Activated naive CD8-positive, alpha-beta T cell (primary cell): ENCODE data around the gene FABP6.

Experiments
- H3K27ac Mint-ChIP-seq: one replicate; pipeline ENCODE4 v1.8.0; 2021; ENCODE audit warnings: mixed read lengths
- H3K27me3 Mint-ChIP-seq: one replicate; pipeline ENCODE4 v1.8.0; 2021; ENCODE audit warnings: mixed read lengths
- H3K36me3 Mint-ChIP-seq: one replicate; pipeline ENCODE4 v1.8.0; 2021; ENCODE audit warnings: mixed read lengths
- H3K4me1 Mint-ChIP-seq: one replicate; pipeline ENCODE4 v1.8.0; 2021; ENCODE audit warnings: low read depth, mixed read lengths
- H3K4me3 Mint-ChIP-seq: one replicate; pipeline ENCODE4 v1.8.0; 2021; ENCODE audit warnings: mild to moderate bottlenecking, mixed read lengths
- H3K9me3 Mint-ChIP-seq: one replicate; pipeline ENCODE4 v1.8.0; 2021; ENCODE audit warnings: low read depth, mixed read lengths

Gene FABP6

DNA sequence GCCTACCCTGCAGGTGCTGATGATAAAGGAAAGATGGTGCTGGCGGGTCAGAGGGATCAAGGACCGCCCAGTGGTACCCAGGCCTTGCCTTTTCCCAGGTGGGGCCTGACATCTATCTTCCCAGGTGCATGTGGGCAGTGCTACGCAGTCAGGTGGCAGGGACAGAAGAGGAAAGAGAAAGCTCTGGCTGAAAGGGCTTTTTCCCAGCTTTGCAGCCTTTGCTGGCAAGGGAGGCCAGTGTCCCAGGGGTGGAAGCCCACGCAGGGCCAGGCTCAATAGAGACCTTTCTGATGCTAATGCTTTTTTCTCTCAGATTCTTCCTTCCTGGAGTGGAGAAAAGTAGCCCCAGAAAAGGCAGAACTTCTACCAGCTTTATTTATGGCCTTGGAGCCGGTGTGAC, 36.7 kb downstream of the FABP6 start:
- no peaks in the 10 kb centered on the region for H3K9me3 Mint-ChIP-seq
- no peak overlapping the region for H3K27ac Mint-ChIP-seq
- H3K27me3 Mint-ChIP-seq, result no peaks in the 10 kb centered on the region
- H3K36me3 Mint-ChIP-seq, result no peaks in the 10 kb centered on the region
- H3K4me3 Mint-ChIP-seq, result no peak overlapping the region
- peaks cover 3% of the 10 kb centered on the region for H3K4me1 Mint-ChIP-seq

DNA sequence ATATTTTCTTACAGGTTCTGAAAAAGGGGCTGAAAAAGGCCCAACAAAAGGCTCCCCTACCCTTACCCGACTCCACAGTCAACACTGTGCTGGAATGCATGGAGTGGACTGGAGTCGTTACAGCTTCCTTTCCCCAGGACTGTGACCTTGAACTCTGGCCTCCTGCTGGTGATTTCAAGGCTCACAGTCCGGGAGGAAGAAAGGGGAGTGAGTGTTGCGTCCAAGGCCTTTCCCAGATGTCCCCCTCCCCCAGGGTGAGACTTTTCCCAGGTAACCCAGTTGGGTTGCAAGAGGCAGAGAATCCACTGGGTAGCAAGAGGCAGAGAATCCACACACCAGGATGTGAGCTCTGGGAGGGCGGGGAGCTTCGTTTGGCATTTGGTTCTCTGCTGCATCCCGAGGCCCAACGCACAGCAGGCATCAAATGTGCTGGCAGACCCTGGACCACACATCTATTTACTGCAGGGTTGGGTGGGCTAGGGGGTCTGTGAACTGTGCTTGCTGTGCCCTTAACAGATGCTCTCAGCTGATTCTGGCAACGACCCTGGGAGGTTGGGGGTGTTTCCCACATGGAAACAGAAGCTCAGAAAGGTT, 37.5 kb downstream of the FABP6 start:
- H3K9me3 Mint-ChIP-seq, result no peaks in the 10 kb centered on the region
- no peak overlapping the region for H3K27ac Mint-ChIP-seq
- H3K4me3 Mint-ChIP-seq, result no peak overlapping the region

DNA sequence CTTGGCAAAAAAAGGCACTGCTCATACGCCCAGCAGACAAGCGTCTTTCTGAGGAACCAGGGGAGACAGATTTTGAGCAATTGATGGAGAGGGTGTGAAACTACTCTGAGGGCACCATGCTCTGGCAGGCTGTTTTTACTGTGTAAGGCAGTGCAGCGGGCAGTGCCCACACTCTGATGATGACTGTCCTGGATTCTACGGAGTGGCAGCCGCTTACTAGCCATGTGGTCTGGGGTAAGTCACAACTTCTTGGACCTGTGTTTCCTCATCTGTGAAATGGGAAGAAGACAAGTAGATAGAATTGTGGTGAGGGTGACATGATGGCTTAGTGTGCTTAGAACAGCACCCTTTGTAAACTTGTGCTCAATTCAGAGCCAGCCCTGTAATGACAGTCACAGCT, 38.8 kb downstream of the FABP6 start:
- Mint-ChIP-seq H3K4me1 (peaks cover 6% of the 10 kb centered on the region), H3K27me3 (no peaks in the 10 kb centered on the region), H3K36me3 (no peaks in the 10 kb centered on the region), H3K27ac (no peak overlapping the region), H3K4me3 (no peak overlapping the region), H3K9me3 (no peaks in the 10 kb centered on the region)

More for the DNA sequence above, 37.5 kb downstream of the FABP6 start:
- H3K4me1 Mint-ChIP-seq, result peaks cover 6% of the 10 kb centered on the region
- H3K36me3 Mint-ChIP-seq, result no peaks in the 10 kb centered on the region
- no peaks in the 10 kb centered on the region for H3K27me3 Mint-ChIP-seq

DNA sequence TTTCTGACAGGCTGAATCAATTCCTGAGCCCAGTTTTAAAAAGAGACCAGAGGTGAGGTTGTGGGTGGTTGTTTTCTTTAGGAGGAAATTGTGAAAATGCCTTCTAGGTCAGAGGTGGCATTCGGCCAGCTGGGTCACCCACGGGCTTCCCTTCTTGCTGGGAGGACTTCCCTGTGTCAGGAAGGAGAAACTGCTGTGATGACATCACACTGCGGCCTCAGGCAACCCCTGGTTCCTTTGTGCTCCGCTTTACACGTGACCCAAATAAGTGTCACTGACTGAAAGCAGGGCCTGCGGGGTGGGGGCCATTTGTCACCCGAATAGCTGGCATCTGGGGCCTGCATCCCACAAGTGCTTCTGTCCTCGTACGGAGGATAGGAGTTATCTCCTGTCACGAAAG, 39.7 kb downstream of the FABP6 start:
- Mint-ChIP-seq H3K27ac (no peak overlapping the region), H3K27me3 (no peaks in the 10 kb centered on the region), H3K9me3 (no peaks in the 10 kb centered on the region), H3K4me3 (no peak overlapping the region), H3K4me1 (peaks cover 6% of the 10 kb centered on the region), H3K36me3 (no peaks in the 10 kb centered on the region)

DNA sequence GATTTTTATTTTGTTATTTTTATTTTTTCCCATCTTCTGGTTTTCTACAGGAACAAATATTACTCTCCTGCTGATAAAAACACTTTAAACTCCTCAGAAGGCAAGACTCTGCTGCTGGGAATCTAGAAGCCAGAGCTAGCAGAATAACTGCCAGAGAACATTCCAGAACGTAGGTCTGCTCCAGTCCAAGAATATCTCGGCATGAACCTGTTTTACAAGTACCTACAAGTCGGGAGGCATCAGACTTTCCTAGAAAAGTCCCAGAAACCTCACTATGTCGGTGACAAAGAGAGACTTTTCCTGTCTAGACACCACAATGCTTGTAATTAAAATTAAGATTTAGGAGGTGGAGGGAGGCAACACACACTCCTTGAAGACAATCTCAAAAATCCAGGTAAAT, 41.4 kb downstream of the FABP6 start:
- Mint-ChIP-seq H3K9me3 (no peaks in the 10 kb centered on the region), H3K27me3 (no peaks in the 10 kb centered on the region), H3K36me3 (no peaks in the 10 kb centered on the region), H3K4me1 (peaks cover 6% of the 10 kb centered on the region), H3K4me3 (no peak overlapping the region), H3K27ac (no peak overlapping the region)

DNA sequence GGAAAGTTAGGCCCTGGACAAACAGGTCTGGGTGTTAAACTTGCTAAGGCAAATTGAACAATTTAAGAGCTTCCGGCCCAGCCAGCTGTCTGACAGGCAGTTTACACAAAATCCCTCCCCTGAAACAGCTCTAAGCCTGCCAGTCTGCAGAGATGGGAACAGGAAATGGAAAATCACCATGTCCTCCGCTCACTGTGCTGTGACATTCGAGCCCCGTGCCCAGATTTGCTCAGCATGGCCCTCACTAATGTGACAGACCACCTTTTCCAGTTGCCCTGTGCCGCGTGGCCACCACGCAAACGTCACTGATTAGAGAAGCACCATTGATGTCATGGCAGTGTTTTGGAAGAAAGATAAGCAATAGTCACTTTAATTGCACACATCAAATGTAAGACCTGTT, 42.1 kb downstream of the FABP6 start:
- H3K4me1 Mint-ChIP-seq, result peaks cover 6% of the 10 kb centered on the region
- peak overlapping the region; percentile 59 for H3K27ac Mint-ChIP-seq
- no peaks in the 10 kb centered on the region for H3K27me3 Mint-ChIP-seq
- H3K4me3 Mint-ChIP-seq, result no peak overlapping the region
- H3K36me3 Mint-ChIP-seq, result no peaks in the 10 kb centered on the region
- H3K9me3 Mint-ChIP-seq, result no peaks in the 10 kb centered on the region

DNA sequence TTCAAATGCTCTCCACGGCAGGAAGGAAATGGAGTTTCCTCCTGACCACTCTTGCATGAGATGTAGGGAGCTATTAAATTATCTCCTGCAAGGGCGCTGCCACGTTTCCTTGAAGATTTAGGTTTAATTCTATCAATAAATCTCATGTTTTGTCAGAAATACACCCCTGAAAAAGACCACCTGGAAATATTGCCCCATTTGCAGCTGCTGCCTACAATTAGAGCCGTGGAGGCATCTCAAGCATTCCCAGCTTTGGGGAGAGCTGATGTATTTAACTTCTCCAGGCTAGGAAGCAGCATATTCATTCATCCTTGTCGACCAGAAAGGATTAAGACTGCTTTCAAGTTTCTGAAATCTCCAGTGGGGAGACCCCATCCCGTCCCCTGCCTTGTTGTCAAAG, 42.5 kb downstream of the FABP6 start:
- no peak overlapping the region for H3K4me3 Mint-ChIP-seq
- peaks cover 6% of the 10 kb centered on the region for H3K4me1 Mint-ChIP-seq
- no peaks in the 10 kb centered on the region for H3K27me3 Mint-ChIP-seq
- H3K36me3 Mint-ChIP-seq, result no peaks in the 10 kb centered on the region
- H3K9me3 Mint-ChIP-seq, result no peaks in the 10 kb centered on the region
- no peak overlapping the region for H3K27ac Mint-ChIP-seq

DNA sequence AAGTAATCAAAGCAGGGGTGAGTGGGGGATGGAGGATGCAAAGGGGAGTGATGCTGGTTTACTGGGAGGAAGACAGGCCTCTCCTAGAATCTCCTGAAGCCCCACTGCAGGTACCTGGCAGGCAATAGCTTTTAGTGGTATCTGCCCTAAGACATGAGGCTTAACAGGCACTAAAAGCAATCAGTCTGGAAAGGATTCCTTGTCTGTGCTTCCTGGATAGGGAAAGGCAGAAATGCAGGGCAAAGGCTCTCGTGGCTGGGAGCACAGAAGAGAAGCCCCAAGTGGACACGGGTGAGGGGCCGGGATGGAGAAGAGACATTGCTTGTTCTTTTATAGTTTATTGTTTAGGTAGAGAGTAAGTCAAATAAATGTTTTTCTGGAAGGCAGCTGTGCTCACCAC, 43.0 kb downstream of the FABP6 start:
- Mint-ChIP-seq H3K4me3 (no peak overlapping the region), H3K27me3 (no peaks in the 10 kb centered on the region), H3K27ac (no peak overlapping the region), H3K9me3 (no peaks in the 10 kb centered on the region), H3K36me3 (no peaks in the 10 kb centered on the region), H3K4me1 (peaks cover 6% of the 10 kb centered on the region)

DNA sequence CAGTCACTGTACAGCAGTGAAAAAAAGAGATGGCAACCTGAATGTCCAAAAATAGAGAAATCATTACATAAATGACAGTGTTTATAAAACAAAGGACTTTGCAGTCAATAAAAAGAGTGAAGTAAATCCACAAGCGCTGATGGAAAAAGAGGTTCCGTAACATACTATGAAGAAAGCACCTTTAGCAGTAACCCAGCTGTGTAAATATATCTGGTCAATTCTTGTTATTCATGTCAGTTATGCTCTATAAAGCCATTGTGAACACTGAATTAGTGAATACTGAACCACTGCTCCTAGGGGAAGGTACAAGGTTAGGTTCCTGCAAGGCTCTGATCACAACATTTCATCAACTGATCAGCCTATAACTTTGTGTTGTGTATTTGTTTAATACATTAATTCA, 43.6 kb downstream of the FABP6 start:
- Mint-ChIP-seq H3K4me1 (peaks cover 6% of the 10 kb centered on the region), H3K4me3 (no peak overlapping the region), H3K27ac (no peak overlapping the region), H3K27me3 (no peaks in the 10 kb centered on the region), H3K36me3 (no peaks in the 10 kb centered on the region), H3K9me3 (no peaks in the 10 kb centered on the region)

DNA sequence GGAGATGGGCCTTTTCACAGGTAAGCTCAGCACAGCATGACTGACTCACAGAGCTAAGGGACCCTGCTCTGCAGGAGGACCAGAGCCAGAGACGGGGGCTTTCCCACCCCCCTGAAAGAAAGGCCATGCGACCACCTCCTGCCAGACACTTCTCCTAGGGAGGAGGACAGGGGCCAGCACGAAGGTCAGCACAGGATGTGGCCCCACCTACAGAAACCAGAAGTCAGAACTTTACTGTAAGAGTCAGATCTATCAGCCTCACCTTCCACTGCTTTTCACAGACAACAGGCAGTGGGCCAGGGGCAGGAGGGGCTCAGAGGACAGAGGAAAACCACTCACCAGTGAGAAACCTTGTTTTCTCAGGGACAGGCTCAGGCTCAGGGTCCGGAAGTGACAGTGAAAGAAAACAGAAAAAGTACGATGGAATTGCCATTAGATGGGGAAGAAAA, 45.2 kb downstream of the FABP6 start:
- H3K27ac Mint-ChIP-seq, result no peak overlapping the region
- H3K27me3 Mint-ChIP-seq, result no peaks in the 10 kb centered on the region

DNA sequence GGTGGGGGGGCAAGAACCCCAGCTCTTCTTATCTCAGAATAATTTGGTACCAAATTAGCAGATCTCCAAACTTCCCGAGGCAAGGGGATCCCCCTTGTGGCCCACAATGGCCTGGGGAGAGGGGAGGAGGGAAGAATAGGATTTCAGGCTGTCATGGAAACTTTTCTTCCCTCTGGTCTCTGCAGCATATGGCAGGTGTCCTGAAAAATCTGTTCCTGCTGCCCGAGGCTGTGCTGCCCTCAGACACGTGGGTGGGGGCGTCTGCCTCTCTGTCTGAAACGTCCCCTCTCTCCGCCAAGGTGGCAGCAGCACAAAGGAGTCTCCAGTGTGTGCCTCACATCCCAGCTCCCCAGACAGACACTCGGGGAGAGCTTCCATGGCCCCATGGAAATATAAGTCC, 49.0 kb downstream of the FABP6 start:
- H3K27ac Mint-ChIP-seq, result no peak overlapping the region
- H3K4me1 Mint-ChIP-seq, result no peaks in the 10 kb centered on the region

More for the DNA sequence above, 45.2 kb downstream of the FABP6 start:
- Mint-ChIP-seq H3K4me1 (peaks cover 6% of the 10 kb centered on the region), H3K4me3 (no peak overlapping the region), H3K36me3 (no peaks in the 10 kb centered on the region), H3K9me3 (no peaks in the 10 kb centered on the region)

DNA sequence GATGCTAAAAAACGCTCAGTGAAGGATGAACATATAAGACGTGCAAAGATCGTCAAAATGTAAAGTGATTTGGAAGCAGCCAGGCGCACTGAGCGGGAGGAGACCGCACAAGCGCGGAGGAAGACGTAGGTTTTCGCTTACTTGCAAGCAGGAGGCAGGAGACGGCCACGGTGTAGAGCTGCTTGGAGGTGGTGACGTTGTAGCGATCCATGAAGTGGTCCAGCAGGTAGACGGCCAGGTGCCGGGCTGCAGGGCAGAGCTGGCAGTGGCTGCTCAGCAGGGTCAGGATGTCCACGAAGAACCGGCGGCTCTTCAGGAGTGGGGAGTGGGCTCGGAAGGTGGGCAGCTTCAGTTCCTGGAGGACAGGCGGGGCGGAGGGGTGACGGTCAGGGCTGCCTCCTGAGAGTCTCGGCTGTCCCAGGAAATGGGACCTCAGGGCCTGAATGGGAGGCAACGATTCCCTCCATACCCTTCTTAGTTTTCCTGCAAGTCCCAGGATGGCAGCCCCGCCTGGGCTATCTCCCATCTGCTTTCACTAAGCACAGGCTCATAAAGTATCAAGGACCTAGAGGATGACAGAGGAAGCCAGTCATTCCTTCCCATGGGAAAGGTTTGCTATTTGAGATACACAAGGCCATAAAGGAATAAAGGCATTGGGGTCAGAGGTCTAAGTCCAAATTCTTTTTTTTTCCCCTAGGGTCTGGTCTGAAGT, 51.2 kb downstream of the FABP6 start:
- Mint-ChIP-seq H3K27ac (no peak overlapping the region), H3K27me3 (no peaks in the 10 kb centered on the region), H3K36me3 (no peaks in the 10 kb centered on the region), H3K9me3 (no peaks in the 10 kb centered on the region), H3K4me3 (no peak overlapping the region), H3K4me1 (no peaks in the 10 kb centered on the region)

More for the DNA sequence above, 49.0 kb downstream of the FABP6 start:
- Mint-ChIP-seq H3K36me3 (no peaks in the 10 kb centered on the region), H3K27me3 (no peaks in the 10 kb centered on the region), H3K4me3 (no peak overlapping the region), H3K9me3 (no peaks in the 10 kb centered on the region)

DNA sequence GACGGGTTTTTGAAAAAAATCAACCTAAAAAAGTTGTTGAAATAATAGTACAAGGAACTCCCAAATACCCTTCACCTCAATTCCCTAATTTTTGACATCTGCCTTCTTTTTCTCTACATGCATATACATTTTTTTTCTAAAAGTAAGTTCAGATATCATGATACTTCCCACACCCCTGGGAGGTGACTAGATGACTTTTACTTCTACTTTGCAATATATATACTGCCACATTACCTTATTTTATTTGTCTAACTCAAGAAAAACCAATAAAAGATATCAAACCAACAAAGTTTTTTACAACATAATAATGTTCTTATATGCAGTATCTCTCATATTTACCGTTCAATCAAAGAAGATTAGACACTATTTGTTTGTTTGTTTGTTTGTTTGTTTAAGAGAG, 52.0 kb downstream of the FABP6 start:
- no peak overlapping the region for H3K4me3 Mint-ChIP-seq
- no peaks in the 10 kb centered on the region for H3K4me1 Mint-ChIP-seq
- H3K27me3 Mint-ChIP-seq, result no peaks in the 10 kb centered on the region
- no peaks in the 10 kb centered on the region for H3K9me3 Mint-ChIP-seq
- H3K27ac Mint-ChIP-seq, result no peak overlapping the region
- H3K36me3 Mint-ChIP-seq, result no peaks in the 10 kb centered on the region

DNA sequence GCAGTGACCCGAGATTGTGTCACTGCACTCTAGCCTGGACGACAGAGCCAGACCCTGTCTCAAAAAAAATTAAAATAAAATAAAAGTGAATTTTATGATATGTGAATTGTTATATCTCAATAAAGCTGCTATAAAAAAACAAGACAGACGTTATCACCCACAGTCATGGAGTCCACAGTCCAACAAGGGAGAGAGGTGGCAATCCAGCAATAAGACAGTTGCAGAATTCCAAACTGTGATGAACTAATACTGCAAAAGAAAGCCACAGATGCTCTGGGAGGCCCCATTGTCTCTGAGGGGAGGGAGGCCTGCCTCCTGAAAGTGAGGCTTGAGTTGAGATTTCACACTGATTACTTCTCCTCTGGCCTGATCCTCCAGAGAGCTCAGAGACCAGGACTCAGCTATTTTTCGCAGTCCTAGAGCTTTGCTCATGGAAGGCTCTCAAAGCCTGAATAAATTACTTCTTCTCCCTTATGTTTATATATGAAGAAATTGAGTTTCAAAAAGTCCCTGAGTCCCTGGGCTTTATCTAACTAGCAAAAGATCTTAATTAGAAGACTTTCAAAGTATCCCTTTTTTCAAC, 55.1 kb downstream of the FABP6 start:
- Mint-ChIP-seq H3K27ac (no peak overlapping the region), H3K27me3 (no peaks in the 10 kb centered on the region), H3K36me3 (no peaks in the 10 kb centered on the region), H3K4me1 (no peaks in the 10 kb centered on the region), H3K4me3 (no peak overlapping the region), H3K9me3 (no peaks in the 10 kb centered on the region)

DNA sequence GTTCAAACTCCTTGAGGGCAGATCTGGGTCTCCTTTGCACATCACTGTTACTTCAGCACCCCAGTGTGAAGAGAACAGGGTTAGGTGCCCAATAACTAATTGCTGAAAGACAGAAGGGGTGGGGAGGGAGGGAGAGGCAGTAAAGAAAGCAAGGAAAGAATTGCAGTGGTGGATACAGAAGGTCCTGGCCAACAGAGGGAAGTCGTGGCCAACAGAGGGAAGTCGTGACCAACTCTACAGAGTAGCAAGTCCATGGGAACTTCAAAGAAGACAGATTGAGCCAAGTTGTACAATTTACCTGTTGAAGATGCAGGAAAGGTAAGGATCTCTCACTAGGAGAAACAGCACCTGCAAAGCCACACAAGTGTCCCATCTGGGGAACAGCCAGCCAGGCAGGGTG, 56.0 kb downstream of the FABP6 start:
- no peaks in the 10 kb centered on the region for H3K4me1 Mint-ChIP-seq
- no peak overlapping the region for H3K27ac Mint-ChIP-seq
- no peaks in the 10 kb centered on the region for H3K36me3 Mint-ChIP-seq
- no peak overlapping the region for H3K4me3 Mint-ChIP-seq
- no peaks in the 10 kb centered on the region for H3K9me3 Mint-ChIP-seq
- H3K27me3 Mint-ChIP-seq, result no peaks in the 10 kb centered on the region

DNA sequence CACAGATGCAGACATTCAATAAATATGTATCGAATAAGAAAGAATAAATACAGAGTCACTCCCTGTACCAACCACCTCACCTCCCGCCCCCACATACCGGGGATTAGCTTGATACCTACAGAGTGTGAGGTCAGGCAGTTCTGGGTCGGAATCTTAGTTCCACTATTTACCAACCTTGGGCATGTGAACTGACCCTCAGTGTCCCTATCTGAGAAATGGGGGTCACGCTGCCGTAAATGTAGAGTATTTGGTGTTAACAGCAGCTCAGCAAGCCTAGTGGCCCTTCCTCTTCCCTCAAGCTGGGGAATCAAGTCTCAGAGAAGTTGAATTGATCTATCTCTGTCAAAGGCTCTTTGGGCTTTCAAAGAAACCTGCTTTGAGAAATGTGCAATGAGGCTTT, 57.6 kb downstream of the FABP6 start:
- H3K4me3 Mint-ChIP-seq, result no peak overlapping the region
- no peak overlapping the region for H3K27ac Mint-ChIP-seq
- no peaks in the 10 kb centered on the region for H3K4me1 Mint-ChIP-seq
- H3K9me3 Mint-ChIP-seq, result no peaks in the 10 kb centered on the region
- no peaks in the 10 kb centered on the region for H3K36me3 Mint-ChIP-seq
- no peaks in the 10 kb centered on the region for H3K27me3 Mint-ChIP-seq
